HL-60/S4 treated with retinoic acid at 250 ng/mL for 4 days and 3 days (cell line): ENCODE results near the gene VPS9D1.
"Not testable (repeated sequence)": the region's sequence is repeated elsewhere in the genome, so short reads cannot be mapped to it uniquely, and the experiment has no call there.

ENCODE experiments used
- in situ Hi-C: fragments of 300-500 bp; cut with MboI; formaldehyde crosslinking; loops from 2 replicates; pipeline ENCODE4 v1.7.0; 2022; ENCODE audit warnings: low sequenced_read_pairs

Gene VPS9D1

GRCh38 chr16:89695086-89695874 is 25.4 kb downstream of the VPS9D1 start:
- in situ Hi-C loops = no loop called here

GRCh38 chr16:89694784-89695085 is 26.0 kb downstream of the VPS9D1 start:
- in situ Hi-C loops = not testable (repeated sequence)

- in situ Hi-C loops = no loop called here
Measured at GRCh38 chr16:89693931-89694783, 26.5 kb downstream of the VPS9D1 start.

- in situ Hi-C loops = no loop called here
Measured at GRCh38 chr16:89693289-89693731, 27.4 kb downstream of the VPS9D1 start.

- in situ Hi-C loops = no loop called here
Measured at GRCh38 chr16:89691986-89692569, 28.6 kb downstream of the VPS9D1 start.

- in situ Hi-C loops = no loop called here
Measured at GRCh38 chr16:89691231-89691985, 29.3 kb downstream of the VPS9D1 start.

- in situ Hi-C loops = no loop called here
Measured at GRCh38 chr16:89690392-89690901, 30.3 kb downstream of the VPS9D1 start.

GRCh38 chr16:89689621-89690020 is 31.1 kb downstream of the VPS9D1 start:
- in situ Hi-C loops = not testable (repeated sequence)

GRCh38 chr16:89689142-89689541 is 31.6 kb downstream of the VPS9D1 start:
- in situ Hi-C loops = no loop called here

- in situ Hi-C loops = no loop called here
Measured at GRCh38 chr16:89688395-89688794, 32.3 kb downstream of the VPS9D1 start.

GRCh38 chr16:89687092-89687940 is 33.4 kb downstream of the VPS9D1 start:
- in situ Hi-C loops = no loop called here

- in situ Hi-C loops = no loop called here
Measured at GRCh38 chr16:89686520-89687091, 34.1 kb downstream of the VPS9D1 start, which contains the start of gene CDK10. Gene CDK10 (plus strand): TSS chr16:89686689. CDS start chr16:89686711, 22 bp downstream.

- in situ Hi-C loops = no loop called here
Measured at GRCh38 chr16:89685916-89686315, 34.8 kb downstream of the VPS9D1 start.

- in situ Hi-C loops = no loop called here
Measured at GRCh38 chr16:89678258-89678657, 42.4 kb downstream of the VPS9D1 start.

GRCh38 chr16:89672177-89672941 is 48.3 kb downstream of the VPS9D1 start:
- in situ Hi-C loops = no loop called here

- in situ Hi-C loops = not testable (repeated sequence)
Measured at GRCh38 chr16:89671565-89671964, 49.1 kb downstream of the VPS9D1 start.

- in situ Hi-C loops = no loop called here
Measured at GRCh38 chr16:89670496-89671431, 49.9 kb downstream of the VPS9D1 start.

- in situ Hi-C loops = no loop called here
Measured at GRCh38 chr16:89669755-89670154, 50.9 kb downstream of the VPS9D1 start.
